ENCODE measurements around the gene APBA1.

DNA sequence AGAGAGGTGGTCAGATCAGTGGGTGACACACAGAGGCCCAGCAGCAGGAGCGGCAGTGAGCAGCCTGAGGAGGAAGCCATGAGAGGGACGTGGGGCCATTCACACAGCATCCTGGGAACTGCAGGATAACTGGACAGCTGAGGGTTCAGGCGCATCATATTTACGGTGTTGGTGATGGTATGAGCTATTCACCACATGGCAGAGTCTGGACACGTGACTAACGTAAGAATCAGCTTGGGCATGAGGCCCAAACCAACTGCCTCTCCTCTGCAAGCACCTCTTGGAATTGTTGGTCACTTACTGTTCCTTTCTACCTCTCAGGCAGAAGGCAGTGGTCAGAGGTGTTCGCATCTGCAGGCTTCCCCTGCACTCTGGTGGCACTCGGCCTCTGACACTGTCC, 206.0 kb downstream of the APBA1 start:
- TF ChIP-seq, protein P1, sequence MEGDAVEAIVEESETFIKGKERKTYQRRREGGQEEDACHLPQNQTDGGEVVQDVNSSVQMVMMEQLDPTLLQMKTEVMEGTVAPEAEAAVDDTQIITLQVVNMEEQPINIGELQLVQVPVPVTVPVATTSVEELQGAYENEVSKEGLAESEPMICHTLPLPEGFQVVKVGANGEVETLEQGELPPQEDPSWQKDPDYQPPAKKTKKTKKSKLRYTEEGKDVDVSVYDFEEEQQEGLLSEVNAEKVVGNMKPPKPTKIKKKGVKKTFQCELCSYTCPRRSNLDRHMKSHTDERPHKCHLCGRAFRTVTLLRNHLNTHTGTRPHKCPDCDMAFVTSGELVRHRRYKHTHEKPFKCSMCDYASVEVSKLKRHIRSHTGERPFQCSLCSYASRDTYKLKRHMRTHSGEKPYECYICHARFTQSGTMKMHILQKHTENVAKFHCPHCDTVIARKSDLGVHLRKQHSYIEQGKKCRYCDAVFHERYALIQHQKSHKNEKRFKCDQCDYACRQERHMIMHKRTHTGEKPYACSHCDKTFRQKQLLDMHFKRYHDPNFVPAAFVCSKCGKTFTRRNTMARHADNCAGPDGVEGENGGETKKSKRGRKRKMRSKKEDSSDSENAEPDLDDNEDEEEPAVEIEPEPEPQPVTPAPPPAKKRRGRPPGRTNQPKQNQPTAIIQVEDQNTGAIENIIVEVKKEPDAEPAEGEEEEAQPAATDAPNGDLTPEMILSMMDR (IDR thresholded peaks at IDR 0.05; ENCODE audit: insufficient read depth, low read length, poor library complexity, severe bottlenecking) = no peak
- no peak for TF ChIP-seq EZH2phosphoT487 (conservative IDR thresholded peaks at IDR 0.05; ENCODE audit: low read length)

All from SU-DHL-6 (cell line).